ENCODE data around the gene FYB1.

Gene FYB1

GRCh38 chr5:39157701-39158100 is 61.7 kb downstream of the FYB1 start:
- no peak for DNase-seq

- no peak for DNase-seq
Measured at GRCh38 chr5:39156082-39156481, 63.3 kb downstream of the FYB1 start.

- DNase-seq: no peak
Measured at GRCh38 chr5:39151745-39152144, 67.6 kb downstream of the FYB1 start.

GRCh38 chr5:39149966-39150365 is 69.4 kb downstream of the FYB1 start:
- no peak for DNase-seq

DNA sequence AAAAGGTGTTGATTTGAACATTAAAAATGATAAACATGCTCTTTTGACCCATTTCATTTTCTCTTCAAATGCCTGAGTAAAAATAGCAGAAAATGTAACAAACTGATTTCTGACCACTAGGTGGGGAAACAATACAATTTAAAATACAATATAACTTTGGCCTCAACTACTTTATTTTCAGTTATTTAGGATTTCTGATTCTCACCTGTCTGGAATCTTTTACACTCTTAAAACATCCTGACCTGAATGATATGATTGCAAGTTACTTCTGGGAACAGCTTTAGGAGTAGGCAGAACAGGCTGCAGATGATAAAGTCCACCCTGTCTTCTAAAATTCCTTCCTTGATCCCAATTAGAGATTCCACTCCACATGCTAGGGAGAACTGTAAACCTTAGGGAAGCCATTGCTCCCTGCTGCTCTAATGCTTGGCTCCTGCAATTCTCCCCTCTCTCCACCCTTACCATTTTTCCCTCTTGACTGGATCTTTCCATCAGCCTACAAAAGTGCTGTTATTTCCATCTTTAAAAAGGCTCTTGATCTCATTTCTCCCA is 70.3 kb downstream of the FYB1 start:
- DNase-seq: peak; percentile 36 to 39

GRCh38 chr5:39146831-39147540 is 72.4 kb downstream of the FYB1 start:
- no peak for DNase-seq

DNA sequence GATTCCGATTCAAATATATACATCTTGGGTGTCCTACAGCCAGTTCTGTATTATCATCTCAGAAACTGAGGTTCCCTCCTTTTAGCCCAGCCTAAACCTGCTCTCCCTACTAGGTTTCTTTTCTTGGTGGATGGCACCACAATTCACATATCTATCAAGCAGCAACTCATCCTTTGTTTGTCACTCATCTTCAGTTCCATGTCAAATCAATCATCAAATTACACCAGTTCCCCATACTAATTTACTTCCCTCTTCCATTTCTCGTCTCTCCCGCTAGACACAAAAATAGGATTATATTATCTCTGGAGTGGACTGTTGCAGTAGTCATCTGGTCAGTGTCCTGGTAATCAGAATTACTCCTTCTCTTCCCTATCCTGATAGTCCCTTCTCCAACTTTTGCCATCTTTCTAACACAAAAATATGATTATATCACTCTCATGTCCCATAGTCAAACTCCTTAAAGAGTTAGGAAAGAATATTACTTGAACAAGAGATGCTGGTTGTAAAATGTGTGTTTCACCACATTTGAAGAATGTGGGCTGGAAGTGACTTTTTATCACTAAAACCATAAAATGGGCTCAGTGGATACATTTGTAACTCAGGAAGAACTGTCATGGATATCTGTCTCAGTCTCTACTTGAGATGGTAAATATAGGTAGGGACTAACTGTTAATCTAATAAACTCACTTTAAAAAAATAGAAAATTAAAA is 76.1 kb downstream of the FYB1 start:
- no peak for DNase-seq

GRCh38 chr5:39140558-39141168 is 78.7 kb downstream of the FYB1 start:
- no peak for DNase-seq

DNA sequence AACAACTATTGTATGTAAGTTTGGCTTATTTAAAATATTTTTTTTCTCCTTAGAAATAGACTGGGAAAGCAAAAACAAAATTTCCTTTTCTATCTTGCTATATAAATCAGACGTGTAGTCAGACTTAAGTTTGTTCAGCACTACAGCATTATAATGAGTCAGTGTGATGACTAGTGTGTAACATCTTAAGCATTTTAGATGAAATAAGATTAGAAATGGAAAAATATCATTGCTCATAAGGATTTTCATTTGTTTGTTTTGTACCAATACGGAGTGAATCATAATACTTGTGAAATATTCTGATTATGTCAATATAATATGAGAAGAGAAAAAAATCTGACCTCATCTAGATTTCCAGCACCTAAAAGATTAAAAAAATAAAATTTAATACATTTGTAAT is 80.5 kb downstream of the FYB1 start:
- no peak for DNase-seq

DNA sequence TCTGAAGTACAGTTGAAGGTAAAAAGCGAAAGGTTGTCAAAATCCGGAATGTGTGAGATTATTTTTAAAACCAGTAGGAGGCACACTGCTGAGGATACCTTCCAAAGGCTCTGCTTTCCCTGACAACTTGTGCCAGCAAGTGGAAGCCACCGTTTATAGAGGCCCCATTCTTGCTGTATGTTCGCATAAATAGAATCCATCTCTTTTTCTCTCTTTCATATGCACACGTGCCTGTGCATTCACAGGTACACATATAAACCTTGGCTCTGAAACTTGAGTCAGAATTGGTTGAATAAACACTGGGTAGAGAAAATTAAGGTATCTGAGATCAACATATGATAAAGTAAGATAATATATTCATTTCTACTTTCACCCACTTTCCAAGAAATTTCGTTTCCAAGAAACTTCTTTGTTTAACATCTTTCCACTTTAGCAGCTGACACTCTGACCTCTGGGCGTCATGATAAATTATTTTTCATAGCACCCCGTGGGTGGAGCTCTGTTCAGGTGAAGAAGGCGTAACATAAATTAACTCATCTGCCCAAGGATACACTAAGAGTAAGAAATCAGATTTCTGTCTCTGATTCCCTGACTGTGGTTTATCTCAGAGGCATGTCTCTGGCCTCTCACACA is 81.4 kb downstream of the FYB1 start:
- peak; percentile 7 to 10 for DNase-seq

DNA sequence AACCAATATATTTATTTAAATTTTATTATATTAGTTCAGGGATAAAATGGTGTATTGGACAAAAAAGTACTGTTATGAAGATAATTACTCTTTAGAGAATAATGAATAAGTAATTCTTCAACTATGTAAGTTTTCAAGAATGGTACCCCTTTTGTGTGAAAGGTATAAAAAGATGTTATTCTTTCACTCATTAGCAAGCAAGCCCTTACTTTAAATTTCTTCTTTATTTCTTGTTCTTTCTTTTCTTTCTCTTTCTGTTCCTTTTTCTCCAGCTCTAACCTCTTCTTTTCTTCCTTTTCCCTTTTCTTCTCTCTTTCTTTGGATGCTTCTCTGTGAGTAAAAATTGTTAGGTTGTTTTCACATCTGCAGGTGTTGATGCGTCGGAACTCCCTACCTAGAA is 82.0 kb downstream of the FYB1 start:
- no peak for DNase-seq

DNA sequence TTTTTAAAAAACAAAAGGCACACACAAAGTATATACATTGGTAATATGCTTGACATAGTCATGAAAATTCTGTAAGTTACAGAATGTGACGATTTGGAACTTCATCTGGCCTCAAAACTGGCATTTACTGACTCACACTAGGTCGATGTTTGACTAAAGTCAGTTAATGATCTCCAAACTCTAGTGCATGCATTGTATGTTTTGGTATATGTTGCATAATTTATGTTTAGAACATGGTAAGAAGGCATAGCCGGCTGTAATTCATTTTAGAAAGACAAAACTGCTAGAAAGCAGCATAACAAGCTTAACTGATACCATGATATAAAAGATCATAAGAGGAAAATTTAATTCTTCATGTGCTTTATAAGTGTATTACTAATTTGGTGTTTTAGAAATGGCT is 86.6 kb downstream of the FYB1 start:
- no peak for DNase-seq

DNA sequence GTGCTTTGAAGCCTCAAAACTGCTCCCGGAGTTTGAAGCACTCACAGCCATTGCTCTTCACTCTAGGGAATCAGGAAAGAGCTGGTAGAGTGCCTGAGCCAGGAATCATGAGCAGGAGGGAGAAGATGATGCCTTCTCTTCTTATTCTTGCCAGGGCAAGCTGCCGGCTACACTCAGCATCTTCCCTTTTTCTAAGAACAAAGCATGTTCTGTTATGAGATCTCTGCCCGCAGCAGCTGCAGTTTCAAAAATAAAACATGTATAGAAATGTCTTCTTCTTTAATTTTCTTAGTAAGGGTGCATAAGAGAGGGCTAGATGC is 87.3 kb downstream of the FYB1 start:
- DNase-seq: no peak

DNA sequence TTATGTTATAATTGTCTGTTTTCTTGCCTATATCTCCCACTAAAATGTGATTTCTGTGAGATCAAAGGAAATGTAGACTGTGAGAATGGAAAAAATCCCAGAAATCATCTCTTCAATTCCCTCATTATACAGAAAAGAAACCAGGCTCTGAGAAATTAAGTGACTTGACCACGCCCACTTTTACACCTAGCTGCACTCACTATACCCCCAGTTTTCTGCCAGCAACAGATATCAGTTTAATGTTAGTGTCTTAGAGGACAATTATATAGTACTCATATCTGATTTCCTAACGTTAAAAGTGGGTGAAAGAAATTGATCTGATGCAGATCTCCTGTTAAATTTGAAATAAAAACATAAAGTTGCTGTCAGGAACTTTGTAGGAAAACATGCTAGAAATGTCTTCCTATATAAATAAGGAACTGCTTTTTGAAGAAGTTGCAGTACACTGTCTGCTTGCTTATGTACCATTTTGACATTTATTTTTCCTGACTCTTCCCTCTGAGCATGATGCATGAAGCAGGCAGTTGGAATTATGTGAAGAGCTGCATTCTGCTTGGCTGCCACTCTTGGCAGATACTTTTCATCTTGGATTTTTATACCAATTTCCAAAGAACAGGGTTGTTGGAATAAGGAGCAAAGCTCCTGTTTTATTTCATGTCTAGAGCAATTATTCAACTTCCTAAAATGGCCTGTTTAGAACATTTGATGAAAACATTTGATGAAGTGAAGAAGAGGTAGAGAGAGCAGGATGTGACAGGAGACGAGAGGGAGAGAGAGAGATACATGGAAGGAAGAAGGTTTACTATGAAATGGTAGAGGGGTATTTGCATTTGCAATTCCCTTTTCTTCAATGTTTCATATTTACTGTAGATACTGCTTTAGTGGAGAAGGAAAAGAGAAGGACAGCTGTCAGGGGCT is 87.9 kb downstream of the FYB1 start:
- no peak for DNase-seq

DNA sequence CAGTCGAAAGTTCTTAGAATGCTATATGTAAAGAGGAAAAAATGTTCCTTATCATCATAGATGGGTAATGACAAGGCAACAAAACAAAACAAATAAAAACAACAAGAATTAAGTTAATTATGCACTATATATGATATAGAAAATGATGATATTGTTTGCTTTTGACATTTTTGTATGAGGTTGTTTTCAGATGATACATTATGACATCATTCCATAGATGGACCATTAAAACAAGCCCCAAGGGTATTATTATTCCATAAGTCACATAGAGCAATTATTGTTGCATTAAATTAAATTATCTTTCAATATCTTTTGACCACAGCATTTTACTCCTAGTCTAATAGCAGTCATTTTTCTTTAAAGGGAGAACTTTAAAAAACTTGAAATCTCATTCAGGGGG is 88.6 kb downstream of the FYB1 start:
- no peak for DNase-seq

DNA sequence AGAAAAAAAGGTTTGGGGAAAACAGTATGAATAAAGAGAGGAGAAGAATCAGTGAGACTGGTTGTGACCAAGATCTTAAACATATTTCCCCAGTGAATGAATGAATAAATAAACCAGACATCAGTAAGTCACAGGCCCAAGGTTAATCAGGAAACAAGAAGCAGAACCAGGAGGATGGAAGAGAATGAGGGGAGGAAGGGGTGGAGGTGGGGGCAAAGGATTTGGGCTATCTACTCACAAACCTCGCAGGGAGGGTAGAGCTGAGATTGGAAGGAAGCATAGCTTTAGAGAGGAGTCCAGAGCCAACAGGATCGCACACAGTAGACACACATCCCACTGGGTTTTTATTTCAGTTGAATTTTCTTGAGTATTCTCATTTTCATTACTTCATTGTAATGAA is 97.4 kb downstream of the FYB1 start:
- DNase-seq: no peak

DNA sequence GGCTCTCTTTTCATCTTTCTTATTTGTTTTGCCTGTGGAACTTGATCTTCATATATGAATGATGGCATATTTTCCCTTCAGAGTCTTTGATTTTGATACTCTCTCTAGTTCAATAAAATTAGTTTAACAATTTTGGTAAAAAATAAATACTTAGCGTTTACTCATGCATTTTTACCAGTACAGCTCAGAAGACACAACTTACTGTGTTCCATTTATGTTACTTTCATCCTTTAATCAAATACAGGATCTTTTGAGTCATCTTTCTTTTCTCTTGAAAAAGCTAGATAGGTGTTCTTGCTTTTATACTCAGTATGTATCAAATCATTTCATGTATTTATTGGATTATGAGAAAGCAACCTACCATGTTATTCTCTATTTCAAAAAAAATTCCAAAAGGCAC is 98.0 kb downstream of the FYB1 start:
- DNase-seq: no peak

- no peak for DNase-seq
Measured at GRCh38 chr5:39120052-39120420, 99.3 kb downstream of the FYB1 start.

DNA sequence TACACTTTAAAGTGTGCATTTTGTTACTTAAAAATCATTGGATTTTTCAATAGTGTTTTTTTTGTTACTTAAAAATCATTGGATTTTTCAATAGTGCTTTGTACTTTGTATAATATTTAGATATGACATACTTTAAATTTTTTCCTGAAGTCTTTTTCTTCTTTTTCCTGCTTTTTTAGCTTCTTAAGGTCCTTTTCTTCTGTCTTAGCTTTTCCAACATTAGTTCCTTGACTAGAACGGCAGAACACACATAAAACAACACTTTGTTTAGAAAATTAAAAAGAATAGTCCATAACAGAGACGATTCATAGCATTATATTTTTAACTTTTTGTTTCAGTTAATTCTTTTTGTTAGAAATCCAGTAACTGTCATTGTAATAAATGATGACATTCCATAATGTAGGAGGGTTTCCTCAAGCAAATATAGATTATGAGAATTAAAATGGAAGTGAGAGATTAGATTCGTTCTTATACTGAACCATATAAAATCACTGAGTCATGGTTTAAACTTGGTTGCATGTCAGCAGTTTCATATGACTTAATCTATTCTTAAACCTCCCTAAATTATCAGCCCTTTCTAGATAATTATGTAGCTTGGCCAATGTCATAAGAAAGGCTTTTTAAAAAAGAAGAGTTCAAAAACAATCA is 99.8 kb downstream of the FYB1 start:
- DNase-seq: no peak

DNA sequence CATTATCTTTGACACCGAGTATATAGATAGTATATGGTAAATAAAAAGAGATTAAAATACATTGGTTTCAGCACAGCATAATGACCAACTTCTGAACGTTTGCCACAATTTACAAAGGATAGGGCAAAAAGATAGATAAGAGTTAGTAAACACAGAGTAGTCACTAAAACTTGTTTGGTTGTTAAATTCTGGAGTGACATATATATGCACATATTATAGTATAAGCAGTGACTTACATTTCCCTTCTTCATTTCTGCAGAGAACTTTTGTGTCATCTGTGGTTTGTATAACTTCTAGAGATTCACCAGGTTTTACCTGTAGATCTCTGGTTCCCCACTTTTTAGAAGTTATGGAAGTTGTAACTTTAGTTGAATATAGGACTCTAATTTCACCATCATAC is 100.7 kb downstream of the FYB1 start:
- DNase-seq: no peak

DNA sequence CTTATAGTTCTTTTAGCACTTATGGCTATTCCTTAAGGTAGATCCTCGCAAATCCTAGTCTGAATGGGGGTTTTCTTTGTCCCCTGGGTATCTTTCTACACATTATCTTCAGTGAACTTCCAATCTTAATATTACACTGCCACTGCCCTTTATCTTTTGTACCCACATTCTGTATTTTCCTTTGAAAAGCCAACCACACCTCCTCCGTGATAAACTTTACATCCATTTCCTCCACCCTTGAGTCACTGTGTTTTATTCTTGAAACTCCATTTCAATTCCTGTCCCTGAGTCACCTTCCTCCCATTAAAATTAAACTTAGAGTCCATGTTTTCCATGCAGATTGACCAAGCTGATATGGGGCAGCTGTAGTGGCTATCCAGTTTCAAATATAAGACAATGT is 102.0 kb downstream of the FYB1 start:
- no peak for DNase-seq
